ENCODE measurements around the gene ISG20.

GRCh38 chr15:88609344-88610090, 29.3 kb upstream of the ISG20 start:
- TF ChIP-seq EZH2 (IDR thresholded peaks at IDR 0.05; ENCODE audit: borderline replicate concordance) (no peak), CTCF (IDR thresholded peaks at IDR 0.05; ENCODE audit: poor library complexity) (no peak), EZH2phosphoT487 (IDR thresholded peaks at IDR 0.05; ENCODE audit: low read depth, severe bottlenecking, unreplicated experiment) (no peak)

Measured in hepatocyte (in vitro differentiated cells).